ELF-1 (cell line): ENCODE results near the gene C9orf43.
A peak's percentile ranks its signal among the peaks of the same experiment; 100 is the strongest.
"Not testable (repeated sequence)": the region's sequence is repeated elsewhere in the genome, so short reads cannot be mapped to it uniquely, and the experiment has no call there.

Source experiments
- DNase-seq: peaks from one replicate; pipeline ENCODE4 v3.0.0-alpha.2; 2016; ENCODE audit warnings: low read depth, low spot score

The C9orf43 gene, protein sequence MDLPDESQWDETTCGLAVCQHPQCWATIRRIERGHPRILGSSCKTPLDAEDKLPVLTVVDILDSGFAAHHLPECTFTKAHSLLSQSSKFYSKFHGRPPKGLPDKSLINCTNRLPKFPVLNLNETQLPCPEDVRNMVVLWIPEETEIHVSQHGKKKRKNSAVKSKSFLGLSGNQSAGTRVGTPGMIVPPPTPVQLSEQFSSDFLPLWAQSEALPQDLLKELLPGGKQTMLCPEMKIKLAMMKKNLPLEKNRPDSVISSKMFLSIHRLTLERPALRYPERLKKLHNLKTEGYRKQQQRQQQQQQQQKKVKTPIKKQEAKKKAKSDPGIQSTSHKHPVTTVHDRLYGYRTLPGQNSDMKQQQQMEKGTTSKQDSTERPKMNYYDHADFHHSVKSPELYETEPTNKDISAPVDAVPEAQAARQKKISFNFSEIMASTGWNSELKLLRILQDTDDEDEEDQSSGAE

DNA sequence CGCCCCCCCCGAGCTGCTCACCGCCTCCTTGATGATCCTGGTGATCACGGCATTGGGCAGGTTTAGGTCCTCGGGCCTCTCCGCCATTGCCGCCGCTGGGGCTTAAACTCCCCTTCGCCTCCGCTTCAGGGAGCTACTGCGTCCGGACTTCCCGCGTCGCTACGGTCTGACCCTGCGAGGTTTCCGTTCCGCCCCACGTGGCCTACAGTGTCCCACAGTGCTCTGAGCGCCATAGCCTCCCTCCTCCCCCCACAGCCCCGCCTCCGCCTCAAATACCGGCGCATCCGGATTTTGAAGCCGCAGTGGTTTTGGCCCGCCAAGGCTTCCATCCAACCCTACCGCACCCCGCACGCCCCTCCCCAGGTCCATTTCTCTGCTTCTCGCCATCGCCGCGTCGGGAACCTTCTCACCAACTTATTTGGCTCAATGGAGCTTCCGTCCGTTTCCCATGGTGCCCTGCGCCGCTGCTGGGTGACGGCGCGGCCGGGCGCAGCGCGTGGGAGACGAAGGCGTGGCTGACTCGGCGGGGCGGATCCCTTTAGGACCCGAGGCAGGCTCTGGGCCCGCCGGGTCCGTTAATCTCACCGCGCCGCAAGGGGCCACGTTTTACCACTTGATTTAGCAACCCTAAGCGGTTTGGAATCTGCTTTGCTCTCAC, at the start of gene C9orf43, which contains the start of gene POLE3:
Gene C9orf43 (plus strand): TSS at position 541 of the 658 bp plus-strand sequence. CDS start 2,747 bp downstream, outside the sequence.
Gene POLE3 (minus strand): TSS at position 469 of the 658 bp plus-strand sequence. CDS start 382 bp downstream, at position 87.
- DNase-seq: peak; percentile 97

DNA sequence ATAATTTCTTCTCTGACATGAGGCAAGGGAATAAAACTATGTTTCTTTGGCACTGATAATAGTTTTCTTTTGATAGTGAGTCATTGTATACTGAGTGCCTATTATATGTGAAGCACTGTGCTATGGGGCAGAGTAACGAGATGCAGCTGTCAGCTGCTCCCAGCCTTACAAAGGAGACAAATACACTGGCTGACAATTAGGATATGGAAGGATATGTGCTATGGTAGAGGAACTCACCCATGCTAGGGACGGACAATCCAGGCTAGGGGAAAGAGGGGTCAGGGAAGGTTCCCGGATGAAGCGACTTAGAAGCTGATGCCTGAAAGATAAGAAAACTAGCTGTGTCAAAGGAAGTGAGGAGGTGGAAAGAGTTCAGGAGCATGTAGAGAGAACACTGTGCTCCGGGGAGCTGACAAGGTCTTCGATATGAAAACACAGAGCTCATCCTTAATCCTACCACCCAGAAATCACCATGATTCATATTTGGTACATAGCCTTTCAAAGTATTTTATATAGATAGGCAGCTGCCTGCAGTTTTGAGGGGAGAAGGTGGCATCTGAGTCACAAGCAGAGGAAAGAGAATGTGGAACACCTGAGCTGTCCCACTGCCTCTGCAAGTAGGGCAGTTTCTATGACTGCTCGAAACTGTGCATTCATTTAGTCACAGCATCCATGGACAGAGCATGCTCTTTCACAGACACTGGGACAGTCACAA, 49.1 kb upstream of the C9orf43 start:
- no peak for DNase-seq

DNA sequence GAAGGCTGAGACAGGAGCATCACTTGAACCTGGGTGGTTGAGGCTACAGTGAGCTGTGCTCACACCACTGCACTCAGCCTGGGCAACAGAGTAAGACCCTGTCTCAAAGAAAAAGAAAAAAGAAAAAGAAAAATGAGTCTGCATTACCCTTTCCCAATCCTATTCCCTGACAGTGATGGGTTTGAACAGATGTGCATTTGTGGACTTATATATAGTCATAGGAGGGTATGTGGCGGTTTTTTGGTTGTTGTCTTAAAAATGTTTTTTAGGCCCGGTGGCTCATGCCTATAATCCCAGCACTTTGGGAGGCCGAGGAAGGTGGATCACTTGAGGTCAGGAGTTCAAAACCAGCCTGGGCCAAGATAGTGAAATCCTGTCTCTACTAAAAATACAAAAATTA, 47.2 kb upstream of the C9orf43 start:
- no peak for DNase-seq

DNA sequence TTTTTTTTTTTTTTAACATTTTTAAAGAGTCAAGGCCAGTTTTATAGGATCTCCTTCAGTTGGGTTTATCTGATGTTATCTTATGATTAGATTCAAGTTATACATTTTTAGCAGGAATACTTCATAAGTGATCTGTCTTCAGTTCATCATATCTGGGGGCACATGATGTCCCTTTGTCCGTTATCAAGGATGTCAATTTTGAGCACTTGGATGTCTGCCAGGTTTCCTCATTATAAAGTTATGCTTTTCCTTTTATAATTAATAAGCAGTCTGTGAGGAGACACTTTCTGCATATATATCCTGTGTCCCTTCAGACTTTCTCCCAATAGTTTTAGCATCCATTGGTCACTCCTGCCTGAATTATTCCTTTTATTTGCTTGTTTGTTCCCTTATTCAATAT, 45.6 kb upstream of the C9orf43 start:
- no peak for DNase-seq

DNA sequence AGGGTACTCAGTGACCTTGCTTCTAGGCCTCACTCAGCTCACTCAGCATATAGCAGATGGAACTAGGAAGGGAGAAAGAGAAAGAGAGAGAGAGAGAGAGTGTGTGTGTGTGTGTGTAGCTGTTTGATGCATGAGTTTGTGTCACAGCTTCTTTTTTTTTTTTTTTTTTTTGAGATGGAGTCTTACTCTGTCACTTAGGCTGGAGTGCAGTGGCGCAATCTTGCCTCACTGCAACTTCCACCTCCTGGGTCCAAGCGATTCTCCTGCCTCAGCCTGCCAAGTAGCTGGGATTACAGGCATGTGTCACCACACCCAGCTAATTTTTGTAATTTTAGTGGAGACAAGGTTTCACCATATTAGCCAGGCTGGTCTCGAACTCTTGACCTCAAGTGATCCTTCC, 44.9 kb upstream of the C9orf43 start:
- not testable (repeated sequence) for DNase-seq

DNA sequence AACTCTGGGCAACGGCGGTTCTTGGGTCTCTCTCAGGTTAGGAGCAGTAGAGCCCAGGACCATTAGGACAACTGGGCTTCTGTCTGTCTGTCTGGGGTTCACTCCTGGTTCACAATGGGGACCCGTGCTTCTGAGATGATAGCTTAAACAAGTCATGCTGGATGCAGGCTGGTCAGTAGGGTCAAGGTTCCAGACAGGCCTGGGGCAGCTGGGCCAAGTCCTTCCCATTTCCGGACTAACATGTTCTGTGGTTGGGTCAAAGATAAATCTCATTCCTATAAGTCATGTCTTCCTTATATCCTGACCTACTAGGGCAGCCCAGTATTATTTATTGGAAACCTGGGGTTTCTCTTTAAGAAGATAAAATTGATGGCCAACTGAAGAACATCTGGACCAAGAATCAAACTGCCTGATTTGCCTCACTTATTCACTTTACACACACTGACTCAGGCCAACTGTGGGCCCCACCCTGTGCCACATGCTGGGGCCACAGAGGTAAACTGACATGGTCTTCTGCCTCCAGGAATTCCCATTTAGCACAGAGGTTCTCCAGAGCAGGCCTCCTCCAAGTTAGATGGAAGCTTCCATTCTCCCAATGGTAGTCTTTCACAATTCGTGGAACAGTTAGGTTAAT, 42.1 kb upstream of the C9orf43 start:
- DNase-seq: no peak

DNA sequence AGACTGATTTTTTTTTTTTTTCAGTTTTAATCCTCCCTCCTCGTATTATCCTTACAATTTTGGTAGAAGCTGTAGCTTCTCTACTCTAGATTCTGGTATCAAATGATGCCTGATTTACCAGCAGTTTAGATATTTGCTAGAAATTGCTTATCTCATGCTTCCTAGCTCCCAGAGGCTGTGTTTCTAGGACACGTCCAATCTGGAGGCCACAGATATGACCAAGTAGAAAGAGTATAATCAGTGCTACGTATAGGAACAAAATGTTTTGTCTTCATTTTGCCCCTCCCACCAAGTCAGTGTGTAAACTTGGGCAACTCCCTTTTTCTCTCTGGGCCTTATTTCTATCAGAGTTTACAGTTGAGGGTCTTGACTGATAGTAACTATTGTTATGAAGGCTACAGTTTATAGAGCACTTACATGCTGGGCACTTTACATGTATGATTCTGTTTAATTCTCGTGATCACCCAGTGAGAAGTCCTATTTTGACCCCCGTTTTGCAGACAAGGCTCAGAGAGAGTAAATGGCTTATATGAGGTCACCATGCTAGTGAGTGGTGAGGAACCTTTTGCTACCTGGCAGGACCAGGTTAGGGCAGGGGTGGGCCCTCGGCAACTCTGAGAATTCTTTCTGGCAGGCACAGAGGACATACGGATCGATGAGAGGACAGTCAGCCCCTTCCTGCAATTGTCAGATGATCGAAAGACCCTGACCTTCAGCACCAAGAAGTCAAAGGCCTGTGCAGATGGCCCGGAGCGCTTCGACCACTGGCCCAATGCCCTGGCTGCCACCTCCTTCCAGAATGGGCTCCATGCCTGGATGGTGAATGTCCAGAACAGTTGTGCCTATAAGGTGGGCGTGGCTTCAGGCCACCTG, 41.3 kb upstream of the C9orf43 start:
- no peak for DNase-seq

DNA sequence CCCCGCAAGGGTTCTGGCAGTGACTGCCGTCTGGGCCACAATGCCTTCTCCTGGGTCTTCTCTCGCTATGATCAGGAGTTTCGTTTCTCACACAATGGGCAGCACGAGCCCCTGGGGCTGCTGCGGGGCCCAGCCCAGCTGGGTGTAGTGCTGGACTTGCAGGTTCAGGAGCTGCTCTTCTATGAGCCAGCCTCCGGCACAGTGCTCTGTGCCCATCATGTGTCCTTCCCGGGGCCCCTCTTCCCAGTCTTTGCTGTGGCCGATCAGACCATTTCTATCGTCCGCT, 40.7 kb upstream of the C9orf43 start:
- no peak for DNase-seq

DNA sequence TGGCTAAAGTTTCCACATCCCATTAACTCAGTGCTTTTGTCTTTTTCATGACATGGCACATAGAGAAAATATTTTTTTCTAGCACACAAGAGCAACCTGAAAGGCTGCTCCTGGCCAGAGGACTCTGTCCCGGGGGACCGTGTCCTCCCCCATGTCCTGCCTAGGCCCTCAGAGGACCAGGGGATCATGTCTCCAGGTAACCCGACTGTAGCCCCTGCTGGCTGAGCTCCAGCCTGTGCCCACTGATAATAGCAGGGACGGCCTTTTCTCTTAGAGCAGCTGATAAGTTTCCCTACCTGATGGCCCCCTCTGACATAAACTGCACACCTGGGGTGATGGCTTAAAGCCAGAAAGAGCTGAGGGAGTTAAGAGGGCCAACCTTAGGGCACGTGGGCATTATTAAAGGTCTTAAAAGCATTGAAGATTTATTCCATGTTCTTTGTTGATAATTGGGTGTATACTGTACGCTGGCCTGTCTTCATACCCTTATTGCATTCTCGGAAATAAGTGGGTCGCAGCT, 39.7 kb upstream of the C9orf43 start:
- no peak for DNase-seq

DNA sequence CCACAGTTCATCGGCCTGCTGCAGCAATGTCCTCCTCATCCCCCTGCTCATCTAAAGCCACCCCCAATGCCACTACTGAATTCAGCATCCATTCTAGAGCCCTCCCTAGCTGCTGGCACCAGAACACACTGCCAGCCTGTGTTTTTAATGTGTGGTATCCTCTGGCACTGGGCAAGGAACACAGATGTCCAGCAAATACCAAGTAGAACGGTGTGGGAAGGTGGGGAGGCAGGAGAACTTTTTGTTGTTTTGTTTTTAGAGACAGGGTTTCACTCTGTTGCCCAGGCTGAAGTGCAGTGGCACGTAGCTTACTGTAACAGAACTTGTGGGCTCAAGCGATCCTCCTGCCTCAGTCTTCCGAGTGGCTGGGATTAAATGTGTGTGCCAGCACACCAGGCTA, 38.5 kb upstream of the C9orf43 start:
- no peak for DNase-seq

DNA sequence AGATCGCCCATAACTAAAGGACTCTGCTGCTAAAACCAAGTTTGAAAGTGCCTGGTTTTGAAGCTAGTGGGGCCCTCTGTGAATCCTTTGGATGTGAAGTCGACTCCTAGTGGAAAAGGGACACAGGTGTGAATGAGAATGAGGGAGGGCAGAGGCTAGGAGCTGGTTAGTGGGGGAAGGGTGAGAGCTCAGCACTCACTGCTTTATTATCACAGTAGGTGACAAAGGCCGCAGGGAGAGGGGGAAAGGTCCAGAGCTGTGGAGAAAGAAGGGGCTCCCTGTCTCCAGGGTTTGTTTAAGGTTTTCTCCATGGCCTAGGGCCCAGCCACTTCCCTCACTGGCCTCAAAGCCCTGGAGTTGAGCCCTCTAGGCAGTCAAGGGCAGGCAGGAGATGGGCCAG, 37.3 kb upstream of the C9orf43 start:
- no peak for DNase-seq

DNA sequence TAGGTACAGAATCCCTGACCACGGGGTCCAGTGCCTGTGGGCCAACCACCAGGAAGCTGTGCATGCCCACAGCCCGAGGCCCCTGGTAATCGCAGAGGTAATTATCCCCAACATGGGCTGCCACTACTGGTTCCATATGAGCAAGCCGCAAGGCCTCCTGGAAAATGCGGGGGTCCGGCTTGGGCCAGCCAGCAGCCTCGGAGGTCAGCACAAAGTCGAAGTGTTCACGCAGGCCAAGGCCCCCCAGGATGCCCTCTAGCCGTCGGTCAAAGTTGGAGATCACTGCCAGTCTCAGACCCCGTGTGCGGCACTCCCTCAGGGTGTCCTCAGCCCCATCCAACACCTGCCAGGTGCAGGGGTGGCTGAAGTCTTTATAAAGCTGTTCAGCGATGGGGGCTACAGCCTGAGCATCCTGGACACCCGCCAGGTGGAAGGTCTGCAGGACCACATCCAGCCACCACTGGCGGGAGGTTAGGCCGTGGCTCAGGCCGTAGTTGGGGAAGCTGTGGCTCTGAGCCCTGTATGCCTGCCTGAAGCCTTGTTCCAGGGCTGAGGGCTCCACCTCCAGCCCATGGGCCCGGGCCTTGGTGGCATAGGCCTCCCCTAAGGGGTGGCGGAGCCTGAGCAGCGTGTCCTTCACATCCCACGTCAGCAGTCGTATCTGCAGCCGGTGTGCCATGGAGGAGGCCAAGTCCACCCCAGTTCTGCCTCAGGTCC, 36.7 kb upstream of the C9orf43 start:
- no peak for DNase-seq

DNA sequence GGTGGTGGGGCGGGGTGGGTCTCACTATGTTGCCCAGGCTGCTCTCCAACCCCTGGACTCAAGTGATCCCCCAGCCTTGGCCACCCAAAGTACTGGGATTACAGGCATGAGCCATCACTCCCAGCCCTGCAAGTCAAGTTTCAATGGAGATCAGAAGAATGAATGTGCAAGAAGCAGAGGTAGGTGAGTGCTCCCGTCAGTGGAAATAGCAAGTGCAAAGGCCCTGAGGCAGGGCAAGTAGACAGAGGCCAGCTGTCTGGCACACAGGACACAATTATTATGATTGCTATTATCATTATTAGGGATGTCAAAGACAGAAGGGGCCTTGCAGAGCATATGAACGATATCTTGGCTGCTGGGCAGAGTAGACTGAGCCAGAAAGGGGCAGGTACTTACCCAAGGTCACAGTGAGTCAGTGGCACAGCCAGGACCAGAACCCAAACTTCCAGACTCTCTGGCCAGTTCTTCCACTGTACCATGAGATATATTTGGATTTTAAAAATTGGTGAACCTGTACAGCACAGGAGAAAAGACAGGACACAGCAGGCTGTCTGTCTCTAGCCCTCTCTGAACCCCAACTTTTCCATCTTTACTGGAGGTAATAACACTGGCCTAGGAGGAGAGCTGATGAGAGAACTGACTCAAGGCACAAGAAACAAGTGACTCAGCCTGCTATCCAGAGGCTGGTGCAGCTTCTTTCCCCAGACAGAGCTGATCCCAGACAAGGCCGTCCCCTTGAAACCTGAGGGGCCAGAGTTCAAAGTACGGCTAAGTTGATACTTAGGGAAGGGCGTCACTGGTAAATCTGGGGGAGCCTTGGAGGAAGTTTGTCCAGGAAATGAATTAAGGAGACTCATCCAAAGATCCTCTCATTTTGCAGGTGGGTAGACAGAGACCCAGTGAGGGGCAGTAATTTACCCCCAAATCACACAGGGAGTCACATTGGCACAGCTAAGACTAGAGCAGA, 35.2 kb upstream of the C9orf43 start:
- DNase-seq: no peak

DNA sequence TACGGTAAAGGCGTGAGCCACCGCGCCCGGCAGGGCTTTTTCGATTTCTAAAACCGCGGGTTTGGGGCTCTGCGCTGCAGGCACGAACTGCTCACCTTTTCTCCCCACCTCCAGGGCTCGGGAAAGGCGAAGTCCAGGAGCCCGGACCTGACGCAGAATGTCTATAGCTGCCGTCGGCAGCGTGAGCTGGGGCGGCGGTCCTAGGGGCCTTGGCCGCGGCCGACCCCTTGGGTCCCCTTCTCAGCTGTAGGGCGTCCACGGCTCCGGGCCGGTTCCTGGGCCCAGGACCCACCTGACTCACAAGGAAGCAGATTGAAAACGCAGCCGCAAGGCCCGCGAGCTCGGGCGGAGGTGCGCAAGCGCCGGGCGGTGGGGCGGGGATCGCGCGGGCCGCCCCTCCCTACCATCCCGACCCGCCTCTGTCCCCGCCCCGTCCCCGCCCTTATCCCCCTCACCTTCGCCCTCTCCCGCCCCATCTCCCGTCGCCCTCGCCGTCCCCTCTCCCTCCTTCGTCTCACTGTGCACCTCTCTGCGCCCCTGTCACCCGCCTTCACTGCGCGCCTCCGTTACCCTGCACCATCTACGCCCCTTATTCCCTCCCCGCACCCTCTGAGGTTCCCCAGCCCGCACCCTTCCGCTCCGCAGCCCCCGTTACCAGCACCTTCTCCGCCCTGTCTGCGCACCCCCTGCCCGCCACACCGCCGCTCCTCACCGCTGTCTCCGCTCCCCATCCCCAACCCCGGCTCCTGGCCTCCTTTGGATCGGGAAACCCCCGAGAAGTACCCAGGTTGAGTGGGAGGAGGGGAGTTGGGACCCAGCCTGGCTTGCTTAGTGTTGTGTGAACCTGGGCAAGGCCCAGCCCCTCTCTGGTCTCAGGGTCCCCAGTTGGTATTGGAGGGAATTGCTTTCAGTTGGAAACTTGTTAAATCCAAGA, 33.6 kb upstream of the C9orf43 start, which contains the start of gene HDHD3:
Gene HDHD3 (minus strand): TSS at position 353 of the 934 bp plus-strand sequence. CDS start 2,632 bp downstream, outside the sequence.
- peak; percentile 90 for DNase-seq

DNA sequence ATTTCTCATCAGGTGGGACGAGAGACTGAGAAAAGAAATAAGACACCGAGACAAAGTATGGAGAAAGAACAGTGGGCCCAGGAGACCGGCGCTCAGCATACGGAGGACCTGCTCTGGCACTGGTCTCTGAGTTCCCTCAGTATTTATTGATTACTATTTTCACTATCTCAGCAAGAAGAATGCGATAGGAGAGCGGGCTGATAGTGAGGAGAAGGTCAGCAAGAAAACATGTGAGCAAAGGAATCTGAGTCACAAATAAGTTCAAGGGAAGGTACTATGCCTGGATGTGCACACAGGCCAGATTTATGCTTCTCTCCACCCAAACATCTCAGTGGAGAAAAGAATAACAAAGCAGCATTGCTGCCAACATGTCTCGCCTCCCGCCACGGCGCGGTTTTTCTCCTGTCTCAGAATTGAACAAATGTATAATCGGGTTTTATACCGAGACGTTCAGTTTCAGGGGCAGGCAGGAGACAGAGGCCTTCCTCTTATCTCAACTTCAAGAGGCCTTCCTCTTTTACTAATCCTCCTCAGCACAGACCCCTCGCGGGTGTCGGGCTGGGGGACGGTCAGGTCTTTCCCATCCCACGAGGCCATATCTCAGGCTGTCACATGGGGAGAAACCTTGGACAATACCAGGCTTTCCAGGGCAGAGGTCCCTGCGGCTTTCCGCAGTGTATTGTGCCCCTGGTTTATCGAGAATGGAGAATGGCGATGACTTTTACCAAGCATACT, 31.3 kb upstream of the C9orf43 start:
- not testable (repeated sequence) for DNase-seq

DNA sequence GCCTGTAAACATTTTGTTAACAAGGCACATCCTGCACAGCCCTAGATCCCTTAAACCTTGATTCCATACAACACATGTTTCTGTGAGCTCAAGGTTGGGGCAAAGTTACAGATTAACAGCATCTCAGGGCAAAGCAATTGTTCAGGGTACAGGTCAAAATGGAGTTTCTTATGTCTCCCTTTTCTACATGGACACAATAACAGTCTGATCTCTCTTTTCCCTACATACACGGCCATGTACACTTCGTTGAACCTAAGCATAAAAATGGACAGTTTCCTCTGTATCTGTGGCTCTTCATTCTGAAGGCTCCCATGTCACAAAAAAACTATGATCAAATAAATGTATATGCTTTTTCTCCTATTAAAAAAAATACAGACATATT, 30.7 kb upstream of the C9orf43 start:
- not testable (repeated sequence) for DNase-seq

DNA sequence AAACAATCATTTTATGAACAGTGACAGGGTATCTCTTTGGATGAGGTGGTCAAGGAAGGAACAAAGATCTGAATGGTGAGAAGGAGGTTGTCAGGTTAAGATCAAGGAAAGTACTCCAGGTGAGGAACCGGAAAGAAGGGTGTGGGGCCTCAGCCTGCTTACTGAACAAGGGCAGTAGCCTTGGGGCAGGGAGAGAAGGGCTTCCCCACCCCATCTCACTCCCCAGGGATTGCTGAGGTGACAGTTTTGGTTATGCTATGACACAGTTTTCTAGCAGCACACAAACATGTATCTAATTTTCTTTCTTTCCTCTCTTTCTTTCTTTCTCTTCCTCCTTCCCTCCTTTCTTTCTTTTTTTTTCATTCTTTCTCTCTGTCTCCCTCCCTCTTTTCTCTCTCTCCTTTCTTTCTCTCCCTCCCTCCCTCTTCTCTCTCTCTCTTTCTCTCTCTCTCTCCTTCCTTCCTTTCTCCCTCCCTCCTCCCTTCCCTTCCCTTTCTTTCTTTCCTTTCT, 29.6 kb upstream of the C9orf43 start:
- no peak for DNase-seq
